Activated T-cell treated with anti-CD3 and anti-CD28 coated beads for 1 hour (primary cell): ENCODE results near the gene MRTO4.
A peak's percentile ranks its signal among the peaks of the same experiment; 100 is the strongest.
"Not testable (repeated sequence)": the region's sequence is repeated elsewhere in the genome, so short reads cannot be mapped to it uniquely, and the experiment has no call there.

Experiments used
- DNase-seq: peaks from one replicate; pipeline ENCODE4 v3.0.0-alpha.2; 2020; ENCODE audit warnings: low read depth

The MRTO4 gene

DNA sequence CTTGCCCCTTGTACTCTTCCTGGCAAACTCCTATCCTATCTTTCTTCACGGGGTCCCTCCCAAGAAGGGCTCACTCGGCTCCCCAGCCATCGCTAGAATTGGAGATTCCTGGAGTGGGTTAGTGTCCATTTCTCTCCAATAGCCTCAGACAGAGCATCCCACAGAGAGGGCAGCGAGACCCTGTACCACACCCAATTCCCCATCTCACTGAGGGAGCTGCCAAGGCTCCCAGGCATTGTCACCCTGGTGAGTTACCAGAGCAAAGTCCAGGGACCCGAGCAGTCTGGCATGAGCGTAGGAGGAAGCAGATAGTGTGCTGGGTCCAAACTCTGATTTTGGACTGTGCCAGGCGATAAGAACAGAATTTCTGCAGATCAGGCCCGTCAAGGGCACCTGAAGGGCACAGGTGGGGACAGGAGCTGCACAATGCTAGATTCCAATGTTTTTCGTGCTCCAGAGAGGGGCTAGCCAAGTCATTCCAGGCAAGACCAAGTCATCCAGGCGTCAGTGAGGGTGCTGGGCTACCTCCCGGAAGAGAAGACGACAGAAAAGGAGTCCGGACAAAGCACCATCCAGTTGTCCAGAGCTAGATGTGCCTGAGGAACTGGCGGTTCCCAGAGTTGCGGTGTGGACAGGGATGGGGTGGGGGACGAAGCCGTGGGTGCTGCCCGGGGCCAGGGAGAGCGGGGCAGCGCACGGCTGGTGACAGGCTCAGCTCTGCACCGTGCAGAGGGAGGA is 21.7 kb downstream of the MRTO4 start:
- no peak for DNase-seq

DNA sequence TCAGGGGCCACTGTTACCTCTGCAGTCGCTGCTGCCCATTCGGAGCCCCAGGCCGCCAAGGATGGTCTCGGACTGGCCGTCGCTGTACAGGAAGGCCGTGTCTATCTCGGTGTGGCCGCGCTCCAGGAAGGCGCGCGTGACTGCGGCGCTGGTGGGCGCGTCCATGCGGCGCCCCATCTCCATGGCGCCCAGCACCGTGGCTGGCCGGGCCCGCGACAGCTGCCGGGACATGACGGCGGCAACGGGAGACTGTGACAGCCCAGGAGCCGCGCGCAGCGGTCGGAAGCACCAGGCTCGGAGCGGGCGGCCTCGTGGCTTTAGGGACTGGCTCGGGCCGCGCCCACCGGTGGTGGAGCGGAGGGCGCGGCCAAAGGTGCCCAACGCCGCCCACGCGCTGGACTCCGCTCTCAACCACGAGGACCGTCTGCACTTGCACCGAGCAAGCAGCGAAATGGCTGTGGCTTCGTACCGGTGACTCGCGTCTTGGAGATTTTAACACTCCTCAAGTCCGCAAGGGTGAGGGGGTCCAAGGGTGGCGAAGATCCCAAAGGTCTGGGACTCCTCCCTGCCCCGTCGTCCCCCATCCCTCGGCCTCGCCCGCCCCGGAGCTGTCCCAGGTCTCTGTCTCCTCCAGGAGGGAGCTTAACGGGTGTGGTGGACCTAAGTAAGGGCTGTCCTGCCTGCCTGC is 22.4 kb downstream of the MRTO4 start:
- not testable (repeated sequence) for DNase-seq

DNA sequence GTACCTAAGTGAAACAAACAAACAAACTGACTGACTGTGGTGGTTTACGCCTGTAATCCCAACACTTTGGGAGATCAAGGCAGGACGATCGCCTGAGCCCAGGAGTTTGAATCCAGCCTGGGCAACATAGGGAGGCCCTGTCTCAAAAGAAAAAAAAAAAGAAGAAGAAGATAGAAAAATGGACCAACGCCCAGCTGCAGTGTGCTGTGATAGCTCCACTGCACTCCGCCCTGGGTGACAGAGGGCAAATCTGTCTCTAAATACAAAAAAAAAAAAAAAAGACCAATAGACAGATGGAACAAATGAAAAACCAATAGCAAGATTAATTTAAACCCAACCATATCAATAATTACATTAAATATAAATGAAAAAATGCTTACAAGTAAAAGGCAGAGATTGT is 23.0 kb downstream of the MRTO4 start:
- DNase-seq = no peak

DNA sequence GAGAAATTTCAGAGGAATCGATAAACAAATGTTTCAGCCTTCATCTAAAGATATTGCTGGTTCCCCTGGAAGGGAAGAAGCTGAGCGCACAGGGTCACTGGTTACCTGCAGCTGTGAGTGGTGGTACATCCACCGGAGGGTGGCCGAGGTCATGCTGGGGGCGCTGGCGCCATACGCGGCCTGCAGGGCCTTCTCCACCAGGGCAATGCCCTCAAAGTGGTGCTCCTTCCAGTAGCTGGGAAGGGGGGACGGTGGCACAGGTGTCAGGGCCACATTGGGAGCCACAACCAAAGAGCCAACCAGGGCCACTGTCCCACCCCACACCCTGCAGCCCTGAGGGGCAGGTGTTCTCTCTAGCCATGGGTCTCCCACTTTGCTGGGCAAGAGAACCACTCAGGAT is 32.3 kb downstream of the MRTO4 start:
- DNase-seq = no peak

DNA sequence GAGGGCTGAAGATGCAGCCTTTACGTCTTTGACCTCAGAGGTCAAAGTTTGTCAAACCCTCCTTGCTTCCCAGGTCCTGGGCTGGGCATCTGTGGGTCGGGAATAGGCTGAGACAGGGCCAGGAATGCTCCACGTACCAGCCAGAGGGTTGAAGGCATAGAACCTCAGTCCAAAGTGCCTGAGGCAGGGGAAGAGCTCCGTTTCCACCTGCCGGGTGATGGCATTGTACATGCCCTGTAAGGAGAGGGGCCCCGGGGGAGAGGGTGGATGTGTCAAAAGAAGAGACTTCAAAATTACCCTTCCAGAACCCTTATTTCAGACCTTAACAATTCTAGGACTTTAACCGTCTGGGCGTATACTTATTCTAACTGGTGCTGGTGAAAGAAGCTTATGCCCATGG is 33.3 kb downstream of the MRTO4 start:
- no peak for DNase-seq

DNA sequence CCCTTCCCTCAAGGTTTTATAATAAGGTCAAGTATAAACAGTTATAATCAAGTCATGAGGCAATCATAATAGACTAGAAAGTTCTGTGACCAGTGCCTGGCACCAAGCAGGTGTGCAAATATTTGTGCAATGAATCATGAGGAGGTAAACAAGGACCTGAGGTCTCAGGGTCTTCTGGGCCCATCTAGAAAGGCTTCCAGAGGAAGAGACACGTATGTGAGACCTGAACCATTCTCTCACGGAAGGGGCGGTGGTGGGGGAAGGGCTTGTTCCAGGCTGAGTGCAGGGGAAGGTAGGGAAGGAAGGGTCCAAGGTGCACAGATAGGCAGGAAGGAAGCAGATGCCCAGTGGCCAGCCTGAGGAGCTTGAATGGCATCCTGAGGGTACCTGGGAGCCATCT is 33.8 kb downstream of the MRTO4 start:
- DNase-seq = not testable (repeated sequence)

DNA sequence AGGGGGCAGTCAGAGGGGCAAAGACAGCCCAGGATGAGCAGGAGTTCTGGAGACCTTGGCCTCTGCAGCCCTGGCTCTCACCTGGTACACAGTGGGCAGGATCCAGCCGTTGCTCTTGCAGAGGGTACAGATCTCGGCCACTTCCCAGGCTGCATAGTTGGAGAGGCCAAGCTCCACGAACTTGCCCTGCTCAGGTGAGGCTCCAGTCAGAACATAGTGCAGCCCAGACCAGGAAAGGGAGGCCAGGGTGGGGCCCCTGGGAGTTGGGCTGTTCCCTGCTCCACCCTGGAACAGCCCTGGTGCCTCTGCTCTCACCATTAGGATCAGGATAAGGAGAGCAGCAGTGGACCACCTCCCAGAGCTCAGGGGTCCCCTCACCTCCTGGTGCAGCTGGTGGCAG is 34.2 kb downstream of the MRTO4 start:
- not testable (repeated sequence) for DNase-seq

DNA sequence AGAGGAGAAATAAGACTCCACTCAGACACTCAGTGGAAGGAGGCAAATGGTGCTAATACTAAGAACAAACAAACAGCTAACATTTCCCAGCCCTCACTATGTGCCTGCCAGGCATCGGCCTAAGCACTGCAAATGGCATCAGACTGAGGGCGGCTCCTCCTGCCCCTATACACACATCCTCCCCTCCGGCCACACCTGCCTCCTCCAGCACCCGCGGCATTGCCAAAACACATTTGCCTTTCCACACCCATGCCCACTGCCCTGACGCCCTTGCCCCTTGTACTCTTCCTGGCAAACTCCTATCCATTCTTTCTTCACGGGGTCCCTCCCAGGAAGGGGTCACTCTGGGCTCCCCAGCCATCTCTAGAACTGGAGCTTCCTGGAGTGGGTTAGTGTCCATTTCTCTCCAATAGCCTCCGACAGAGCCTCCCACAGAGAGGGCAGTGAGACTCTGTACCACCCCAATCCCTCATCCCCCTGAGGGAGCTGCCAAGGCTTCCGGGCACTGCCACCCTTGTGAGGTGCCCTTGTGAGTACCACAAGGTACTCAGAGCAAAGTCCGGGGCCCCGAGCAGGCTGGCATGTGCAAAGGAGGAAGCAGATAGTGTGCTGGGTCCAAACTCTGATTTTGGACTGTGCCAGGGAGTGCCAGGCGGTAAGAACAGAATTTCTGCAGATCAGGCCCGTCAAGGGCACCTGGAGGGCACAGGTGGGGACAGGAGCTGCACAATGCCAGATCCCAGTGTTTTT is 36.0 kb downstream of the MRTO4 start:
- DNase-seq = no peak

DNA sequence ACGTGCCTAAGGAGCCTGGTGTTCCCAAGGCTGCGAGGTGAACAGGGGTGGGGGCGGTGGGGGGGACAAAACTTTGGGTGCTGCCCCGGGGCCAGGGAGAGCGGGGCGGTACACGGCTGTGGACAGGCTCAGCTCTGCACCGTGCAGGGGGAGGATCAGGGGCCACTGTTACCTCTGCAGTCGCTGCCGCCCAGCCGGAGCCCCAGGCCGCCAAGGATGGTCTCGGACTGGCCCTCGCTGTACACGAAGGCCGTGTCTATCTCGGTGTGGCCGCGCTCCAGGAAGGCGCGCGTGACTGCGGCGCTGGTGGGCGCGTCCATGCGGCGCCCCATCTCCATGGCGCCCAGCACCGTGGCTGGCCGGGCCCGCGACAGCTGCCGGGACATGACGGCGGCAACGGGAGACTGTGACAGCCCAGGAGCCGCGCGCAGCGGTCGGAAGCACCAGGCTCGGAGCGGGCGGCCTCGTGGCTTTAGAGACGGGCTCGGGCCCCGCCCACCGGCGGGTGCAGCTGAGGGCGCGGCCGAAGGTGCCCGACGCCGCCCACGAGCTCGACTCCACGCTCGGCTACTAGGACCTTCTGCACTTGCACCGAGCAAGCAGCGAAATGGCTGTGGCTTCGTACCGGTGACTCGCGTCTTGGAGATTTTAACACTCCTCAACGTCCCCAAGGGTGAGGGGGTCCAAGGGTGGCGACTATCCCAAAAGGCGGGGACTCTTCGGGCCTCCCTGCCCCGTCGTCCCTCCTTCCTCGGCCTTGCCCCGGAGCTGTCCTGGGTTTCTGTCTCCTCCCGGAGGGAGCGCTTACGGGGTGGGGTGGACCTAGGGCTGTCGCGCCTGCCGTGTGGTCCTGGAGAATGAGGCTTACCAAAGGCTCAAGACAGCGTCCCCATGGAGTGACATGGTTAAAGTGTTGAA is 37.0 kb downstream of the MRTO4 start, which contains the start of gene AKR7A3:
Gene AKR7A3, minus strand, starts transcription at position 447 of the 918 bp plus-strand sequence. Its CDS starts 61 bp downstream, at position 386.
- DNase-seq = peak; percentile 42

DNA sequence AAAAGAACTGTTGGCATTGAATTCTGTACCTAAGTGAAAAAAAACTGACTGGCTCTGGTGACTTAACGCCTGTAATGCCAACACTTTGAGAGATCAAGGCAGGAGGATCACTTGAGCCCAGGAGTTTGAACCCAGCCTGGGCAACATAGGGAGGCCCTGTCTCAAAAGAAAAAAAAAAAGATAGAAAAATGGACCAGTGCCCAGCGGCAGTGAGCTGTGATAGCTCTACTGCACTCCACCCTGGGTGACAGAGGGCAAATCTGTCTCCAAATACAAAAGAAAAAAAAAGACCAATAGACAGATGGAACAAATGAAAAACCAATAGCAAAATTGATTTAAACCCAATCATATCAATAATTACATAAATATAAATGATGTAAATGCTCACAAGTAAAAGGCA is 37.6 kb downstream of the MRTO4 start:
- DNase-seq = no peak

DNA sequence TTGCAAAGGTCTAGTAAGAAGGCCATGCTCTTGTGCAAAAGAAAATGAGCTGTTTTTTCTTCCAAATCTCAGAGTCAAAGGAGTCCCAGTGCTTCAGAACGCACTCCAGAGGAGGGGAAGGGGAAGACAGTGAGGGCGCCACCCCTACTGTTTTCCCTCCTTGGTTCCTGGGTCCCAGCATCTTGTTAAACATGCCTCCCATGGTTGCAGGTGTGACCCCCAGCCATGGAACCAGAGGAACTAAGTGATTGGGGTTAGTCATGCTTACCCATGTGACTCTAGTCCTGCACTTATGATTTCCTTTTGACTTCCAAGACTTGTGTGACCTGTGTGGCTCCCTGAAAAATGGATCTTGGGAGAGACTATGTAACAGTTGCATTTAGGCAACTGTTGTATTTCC is 43.0 kb downstream of the MRTO4 start:
- DNase-seq = no peak

DNA sequence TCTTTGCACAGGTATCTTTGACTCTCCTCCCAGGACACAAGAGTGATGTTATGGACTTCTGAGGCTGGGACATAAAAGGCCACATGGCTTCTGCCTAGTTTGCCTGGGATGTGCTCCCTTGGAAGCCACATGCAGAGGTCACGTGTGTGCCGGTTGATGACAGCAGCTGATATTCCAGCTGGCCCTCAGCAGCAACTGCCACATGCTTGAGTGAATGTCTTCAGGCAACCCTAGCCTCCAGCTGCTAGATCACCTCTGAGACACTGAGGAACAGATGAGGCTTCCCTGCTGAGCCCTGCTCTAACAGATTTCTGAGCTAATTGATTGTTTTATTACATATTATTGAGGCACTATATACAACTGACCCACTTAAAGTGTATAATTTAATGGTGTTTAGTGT is 48.6 kb downstream of the MRTO4 start:
- DNase-seq = no peak

DNA sequence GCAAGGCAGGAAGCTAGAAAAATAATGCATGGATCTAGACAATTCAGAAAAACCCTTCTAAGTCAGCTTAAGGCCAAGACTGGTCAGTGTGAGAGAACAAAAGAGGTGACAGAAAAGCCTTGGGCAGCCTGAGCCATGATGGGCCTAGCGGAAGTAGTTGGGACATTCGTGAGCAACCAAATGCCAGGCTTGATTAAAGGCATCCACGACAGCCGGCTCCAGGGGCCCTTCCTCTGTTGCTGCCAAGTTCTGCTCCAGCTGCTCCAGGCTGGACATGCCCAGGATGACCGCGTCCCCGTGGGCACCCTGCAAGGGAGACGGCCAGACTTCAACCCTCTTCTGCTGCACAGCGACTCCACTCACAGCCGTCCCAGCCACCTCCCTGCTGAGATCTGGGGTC is 52.5 kb downstream of the MRTO4 start:
- not testable (repeated sequence) for DNase-seq

DNA sequence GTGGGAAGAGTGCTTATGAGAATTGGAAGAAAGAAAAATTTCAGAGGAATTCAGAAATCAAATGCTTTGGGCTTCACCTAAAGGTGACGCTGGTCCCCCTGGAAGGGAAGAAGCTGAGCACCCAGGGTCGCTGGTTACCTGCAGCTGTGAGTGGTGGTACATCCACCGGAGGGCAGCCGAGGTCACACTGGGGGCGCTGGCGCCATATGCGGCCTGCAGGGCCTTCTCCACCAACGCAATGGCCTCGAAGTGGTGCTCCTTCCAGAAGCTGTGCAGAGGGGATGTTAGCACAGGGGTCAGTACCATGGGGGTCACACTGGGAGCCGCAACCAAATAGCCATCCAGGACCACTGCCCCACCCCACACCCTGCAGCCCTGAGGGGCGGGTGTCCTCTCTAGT is 54.3 kb downstream of the MRTO4 start:
- DNase-seq = no peak

DNA sequence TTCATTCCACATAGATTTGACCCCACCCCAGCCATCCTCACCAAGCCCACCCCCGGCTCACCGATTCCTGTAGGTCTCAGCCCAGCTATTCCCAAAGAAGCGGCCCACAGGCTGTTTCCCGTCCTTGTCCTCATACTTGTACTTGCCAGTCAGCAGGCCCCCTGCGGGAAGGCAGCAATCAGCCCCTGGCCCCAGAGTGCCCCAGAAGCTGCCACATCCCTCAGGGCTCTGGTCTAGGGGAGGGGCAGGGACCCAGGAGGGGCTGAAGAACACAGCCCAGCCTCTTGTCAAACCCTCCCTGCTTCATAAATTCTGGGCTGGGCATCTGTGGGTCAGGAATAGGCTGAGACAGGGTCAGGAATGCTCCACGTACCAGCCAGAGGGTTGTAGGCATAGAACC is 55.3 kb downstream of the MRTO4 start:
- no peak for DNase-seq

DNA sequence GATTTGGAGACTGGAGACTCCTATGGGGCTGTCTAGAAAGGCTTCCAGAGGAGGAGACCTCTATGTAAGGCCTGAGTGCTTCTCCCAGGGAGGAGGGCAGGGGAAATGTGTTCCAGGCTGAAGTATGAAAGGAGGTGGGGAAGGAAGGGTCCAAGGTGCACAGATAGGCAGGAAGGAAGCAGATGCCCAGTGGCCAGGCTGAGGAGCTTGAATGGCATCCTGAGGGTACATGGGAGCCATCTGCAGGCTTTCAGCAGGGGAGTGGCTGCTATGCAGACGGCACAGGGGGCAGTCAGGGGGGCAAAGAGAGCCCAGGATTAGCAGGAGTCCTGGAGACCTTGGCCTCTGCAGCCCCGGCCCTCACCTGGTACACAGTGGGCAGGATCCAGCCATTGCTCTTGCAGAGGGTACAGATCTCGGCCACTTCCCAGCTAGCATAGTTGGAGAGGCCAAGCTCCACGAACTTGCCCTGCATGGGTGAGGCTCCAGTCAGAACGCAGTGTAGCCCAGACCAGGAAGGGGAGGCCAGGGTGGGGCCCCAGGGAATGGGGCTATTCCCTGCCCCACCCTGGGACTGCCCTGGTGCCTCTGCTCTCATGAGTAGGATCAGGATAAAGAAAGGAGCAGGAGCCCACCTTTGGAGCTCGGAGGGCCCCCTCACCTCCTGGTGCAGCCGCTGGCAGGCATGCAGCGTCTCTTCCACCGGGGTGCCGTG is 56.3 kb downstream of the MRTO4 start:
- DNase-seq = no peak

DNA sequence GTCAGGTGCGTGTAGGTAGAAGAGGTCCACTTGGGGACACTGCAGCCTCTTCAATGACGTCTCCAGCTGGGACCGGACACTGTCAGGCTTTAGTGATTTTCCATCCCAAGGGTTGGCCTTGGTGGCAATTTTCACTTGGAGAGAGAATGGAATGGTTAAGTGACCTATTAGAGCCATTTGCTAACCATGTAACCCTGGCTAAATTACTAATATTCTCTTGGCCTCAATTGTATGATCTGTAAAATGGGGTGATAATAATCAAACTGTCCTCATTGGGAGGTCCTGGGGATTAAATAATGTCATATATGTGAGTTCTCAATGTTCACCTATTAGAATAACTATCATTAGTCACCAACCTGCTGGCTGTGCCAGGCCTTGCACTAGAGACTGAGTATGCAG is 56.9 kb downstream of the MRTO4 start:
- no peak for DNase-seq

DNA sequence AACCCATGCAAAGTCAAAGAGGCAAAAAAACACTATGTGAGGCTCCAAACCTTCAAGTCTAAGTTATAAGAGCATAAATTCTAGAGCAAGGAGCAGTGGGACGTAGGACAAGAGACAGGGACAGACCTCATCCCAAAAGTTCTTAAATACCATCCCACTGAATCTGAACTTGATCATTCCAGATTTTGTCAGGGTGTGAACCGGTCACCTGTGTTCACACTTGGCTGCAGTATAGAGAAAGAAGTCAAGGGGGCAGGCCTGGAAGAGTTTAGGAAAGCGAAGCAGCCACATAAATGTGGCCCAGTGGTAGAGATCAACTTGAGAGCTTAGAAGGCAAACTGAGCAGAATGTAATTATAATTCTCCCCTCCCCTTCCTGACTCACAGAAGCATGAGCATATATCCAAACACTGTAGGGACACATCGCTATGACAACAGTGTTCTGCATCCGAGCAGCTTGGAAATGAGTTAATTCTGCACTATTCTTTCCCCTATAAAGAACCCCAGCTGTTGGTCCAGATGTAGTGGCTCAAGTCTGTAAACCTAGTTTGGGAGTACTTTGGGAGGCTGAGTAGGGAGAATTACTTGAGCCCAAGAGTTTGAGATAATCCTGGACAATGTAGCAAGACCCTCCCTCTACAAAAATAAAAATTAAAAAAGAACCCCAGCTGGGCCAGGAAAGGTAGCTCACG is 57.7 kb downstream of the MRTO4 start:
- no peak for DNase-seq
